Measurements from ENCODE around the gene SLC22A31. TPM values are rescaled to one million over a fixed set of nuclear protein-coding genes. Genes with fewer than 3 reads are reported as not detected.

SLC22A31 gene
- total and polyA plus RNA-seq, 2 experiments from 2014 or later = 2.1 to 13.8 TPM

GRCh38 chr16:89233678-89234490 lies 33.5 kb upstream of the SLC22A31 start:
- no peak overlapping the region for H3K4me2 ChIP-seq
- H3K4me1 Mint-ChIP-seq = no peaks in the 10 kb centered on the region
- no peaks in the 10 kb centered on the region for H3K27me3 ChIP-seq (ENCODE audit: insufficient read depth)
- no peak overlapping the region for H2AFZ ChIP-seq
- no peak overlapping the region for H3K27ac ChIP-seq (ENCODE audit: low read depth)
- 0 out of 2 replicates have a peak, but pooled peaks cover 2% of the 10 kb centered on the region for H4K20me1 ChIP-seq (replicated peaks; ENCODE audit: insufficient read depth)
- H3K4me3 ChIP-seq = no peak overlapping the region
- H3K79me2 ChIP-seq (replicated peaks; ENCODE audit: insufficient read depth) = no peaks in the 10 kb centered on the region
- no peak overlapping the region for H3K4me3 Mint-ChIP-seq
- no peaks in the 10 kb centered on the region for H3K4me1 ChIP-seq (ENCODE audit: insufficient read depth)
- H3F3A ChIP-seq (replicated peaks; ENCODE audit: low read depth) = 0 out of 2 replicates have a peak, but pooled peaks cover 4% of the 10 kb centered on the region
- no peak for DNase-seq (ENCODE audit: low spot score)
- no peak overlapping the region for H3K27ac Mint-ChIP-seq
- ATAC-seq = no peak
- peaks cover 10% of the 10 kb centered on the region for H3K27me3 Mint-ChIP-seq (ENCODE audit: insufficient read depth, low read depth, poor library complexity)
- peaks cover 68% of the 10 kb centered on the region for H3K36me3 Mint-ChIP-seq (ENCODE audit: low read depth)
- H3K9me2 ChIP-seq (ENCODE audit: insufficient read depth) = no peaks in the 10 kb centered on the region
- peaks cover 7% of the 10 kb centered on the region; the same call in 1 of the 2 replicates for H3K36me3 ChIP-seq (ENCODE audit: insufficient read depth)
- TF ChIP-seq POLR2AphosphoS5 (IDR thresholded peaks at IDR 0.05; ENCODE audit: low read depth) (no peak), JUNB (IDR thresholded peaks at IDR 0.05; ENCODE audit: unreplicated experiment) (no peak), ZNF114 (CRISPR knock-in tag; IDR thresholded peaks at IDR 0.05) (no peak), CREB1 (CRISPR knock-in tag; IDR thresholded peaks at IDR 0.05; ENCODE audit: low read depth) (no peak), ZNF331 (CRISPR knock-in tag; IDR thresholded peaks at IDR 0.05; ENCODE audit: low read depth) (no peak), EZH2phosphoT487 (IDR thresholded peaks at IDR 0.05; ENCODE audit: unreplicated experiment) (no peak), EZH2 (IDR thresholded peaks at IDR 0.05; ENCODE audit: low read depth, unreplicated experiment) (no peak), STAT1 (IDR thresholded peaks at IDR 0.05; ENCODE audit: unreplicated experiment) (no peak), NANOG (IDR thresholded peaks at IDR 0.05; ENCODE audit: borderline replicate concordance) (no peak)
- TF ChIP-seq, protein P1, sequence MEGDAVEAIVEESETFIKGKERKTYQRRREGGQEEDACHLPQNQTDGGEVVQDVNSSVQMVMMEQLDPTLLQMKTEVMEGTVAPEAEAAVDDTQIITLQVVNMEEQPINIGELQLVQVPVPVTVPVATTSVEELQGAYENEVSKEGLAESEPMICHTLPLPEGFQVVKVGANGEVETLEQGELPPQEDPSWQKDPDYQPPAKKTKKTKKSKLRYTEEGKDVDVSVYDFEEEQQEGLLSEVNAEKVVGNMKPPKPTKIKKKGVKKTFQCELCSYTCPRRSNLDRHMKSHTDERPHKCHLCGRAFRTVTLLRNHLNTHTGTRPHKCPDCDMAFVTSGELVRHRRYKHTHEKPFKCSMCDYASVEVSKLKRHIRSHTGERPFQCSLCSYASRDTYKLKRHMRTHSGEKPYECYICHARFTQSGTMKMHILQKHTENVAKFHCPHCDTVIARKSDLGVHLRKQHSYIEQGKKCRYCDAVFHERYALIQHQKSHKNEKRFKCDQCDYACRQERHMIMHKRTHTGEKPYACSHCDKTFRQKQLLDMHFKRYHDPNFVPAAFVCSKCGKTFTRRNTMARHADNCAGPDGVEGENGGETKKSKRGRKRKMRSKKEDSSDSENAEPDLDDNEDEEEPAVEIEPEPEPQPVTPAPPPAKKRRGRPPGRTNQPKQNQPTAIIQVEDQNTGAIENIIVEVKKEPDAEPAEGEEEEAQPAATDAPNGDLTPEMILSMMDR (conservative IDR thresholded peaks at IDR 0.05; ENCODE audit: low read depth in 2 of 2) = no peak
- TF ChIP-seq, protein P2, sequence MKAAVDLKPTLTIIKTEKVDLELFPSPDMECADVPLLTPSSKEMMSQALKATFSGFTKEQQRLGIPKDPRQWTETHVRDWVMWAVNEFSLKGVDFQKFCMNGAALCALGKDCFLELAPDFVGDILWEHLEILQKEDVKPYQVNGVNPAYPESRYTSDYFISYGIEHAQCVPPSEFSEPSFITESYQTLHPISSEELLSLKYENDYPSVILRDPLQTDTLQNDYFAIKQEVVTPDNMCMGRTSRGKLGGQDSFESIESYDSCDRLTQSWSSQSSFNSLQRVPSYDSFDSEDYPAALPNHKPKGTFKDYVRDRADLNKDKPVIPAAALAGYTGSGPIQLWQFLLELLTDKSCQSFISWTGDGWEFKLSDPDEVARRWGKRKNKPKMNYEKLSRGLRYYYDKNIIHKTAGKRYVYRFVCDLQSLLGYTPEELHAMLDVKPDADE (IDR thresholded peaks at IDR 0.05) = no peak
- TF ChIP-seq, protein P3, sequence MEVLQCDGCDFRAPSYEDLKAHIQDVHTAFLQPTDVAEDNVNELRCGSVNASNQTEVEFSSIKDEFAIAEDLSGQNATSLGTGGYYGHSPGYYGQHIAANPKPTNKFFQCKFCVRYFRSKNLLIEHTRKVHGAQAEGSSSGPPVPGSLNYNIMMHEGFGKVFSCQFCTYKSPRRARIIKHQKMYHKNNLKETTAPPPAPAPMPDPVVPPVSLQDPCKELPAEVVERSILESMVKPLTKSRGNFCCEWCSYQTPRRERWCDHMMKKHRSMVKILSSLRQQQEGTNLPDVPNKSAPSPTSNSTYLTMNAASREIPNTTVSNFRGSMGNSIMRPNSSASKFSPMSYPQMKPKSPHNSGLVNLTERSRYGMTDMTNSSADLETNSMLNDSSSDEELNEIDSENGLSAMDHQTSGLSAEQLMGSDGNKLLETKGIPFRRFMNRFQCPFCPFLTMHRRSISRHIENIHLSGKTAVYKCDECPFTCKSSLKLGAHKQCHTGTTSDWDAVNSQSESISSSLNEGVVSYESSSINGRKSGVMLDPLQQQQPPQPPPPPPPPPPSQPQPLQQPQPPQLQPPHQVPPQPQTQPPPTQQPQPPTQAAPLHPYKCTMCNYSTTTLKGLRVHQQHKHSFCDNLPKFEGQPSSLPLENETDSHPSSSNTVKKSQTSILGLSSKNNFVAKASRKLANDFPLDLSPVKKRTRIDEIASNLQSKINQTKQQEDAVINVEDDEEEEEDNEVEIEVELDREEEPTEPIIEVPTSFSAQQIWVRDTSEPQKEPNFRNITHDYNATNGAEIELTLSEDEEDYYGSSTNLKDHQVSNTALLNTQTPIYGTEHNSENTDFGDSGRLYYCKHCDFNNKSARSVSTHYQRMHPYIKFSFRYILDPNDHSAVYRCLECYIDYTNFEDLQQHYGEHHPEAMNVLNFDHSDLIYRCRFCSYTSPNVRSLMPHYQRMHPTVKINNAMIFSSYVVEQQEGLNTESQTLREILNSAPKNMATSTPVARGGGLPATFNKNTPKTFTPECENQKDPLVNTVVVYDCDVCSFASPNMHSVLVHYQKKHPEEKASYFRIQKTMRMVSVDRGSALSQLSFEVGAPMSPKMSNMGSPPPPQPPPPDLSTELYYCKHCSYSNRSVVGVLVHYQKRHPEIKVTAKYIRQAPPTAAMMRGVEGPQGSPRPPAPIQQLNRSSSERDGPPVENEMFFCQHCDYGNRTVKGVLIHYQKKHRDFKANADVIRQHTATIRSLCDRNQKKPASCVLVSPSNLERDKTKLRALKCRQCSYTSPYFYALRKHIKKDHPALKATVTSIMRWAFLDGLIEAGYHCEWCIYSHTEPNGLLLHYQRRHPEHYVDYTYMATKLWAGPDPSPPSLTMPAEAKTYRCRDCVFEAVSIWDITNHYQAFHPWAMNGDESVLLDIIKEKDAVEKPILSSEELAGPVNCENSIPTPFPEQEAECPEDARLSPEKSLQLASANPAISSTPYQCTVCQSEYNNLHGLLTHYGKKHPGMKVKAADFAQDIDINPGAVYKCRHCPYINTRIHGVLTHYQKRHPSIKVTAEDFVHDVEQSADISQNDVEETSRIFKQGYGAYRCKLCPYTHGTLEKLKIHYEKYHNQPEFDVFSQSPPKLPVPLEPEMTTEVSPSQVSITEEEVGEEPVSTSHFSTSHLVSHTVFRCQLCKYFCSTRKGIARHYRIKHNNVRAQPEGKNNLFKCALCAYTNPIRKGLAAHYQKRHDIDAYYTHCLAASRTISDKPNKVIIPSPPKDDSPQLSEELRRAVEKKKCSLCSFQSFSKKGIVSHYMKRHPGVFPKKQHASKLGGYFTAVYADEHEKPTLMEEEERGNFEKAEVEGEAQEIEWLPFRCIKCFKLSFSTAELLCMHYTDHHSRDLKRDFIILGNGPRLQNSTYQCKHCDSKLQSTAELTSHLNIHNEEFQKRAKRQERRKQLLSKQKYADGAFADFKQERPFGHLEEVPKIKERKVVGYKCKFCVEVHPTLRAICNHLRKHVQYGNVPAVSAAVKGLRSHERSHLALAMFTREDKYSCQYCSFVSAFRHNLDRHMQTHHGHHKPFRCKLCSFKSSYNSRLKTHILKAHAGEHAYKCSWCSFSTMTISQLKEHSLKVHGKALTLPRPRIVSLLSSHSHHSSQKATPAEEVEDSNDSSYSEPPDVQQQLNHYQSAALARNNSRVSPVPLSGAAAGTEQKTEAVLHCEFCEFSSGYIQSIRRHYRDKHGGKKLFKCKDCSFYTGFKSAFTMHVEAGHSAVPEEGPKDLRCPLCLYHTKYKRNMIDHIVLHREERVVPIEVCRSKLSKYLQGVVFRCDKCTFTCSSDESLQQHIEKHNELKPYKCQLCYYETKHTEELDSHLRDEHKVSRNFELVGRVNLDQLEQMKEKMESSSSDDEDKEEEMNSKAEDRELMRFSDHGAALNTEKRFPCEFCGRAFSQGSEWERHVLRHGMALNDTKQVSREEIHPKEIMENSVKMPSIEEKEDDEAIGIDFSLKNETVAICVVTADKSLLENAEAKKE (CRISPR knock-in tag; IDR thresholded peaks at IDR 0.05) = no peak
- TF ChIP-seq, protein P4, sequence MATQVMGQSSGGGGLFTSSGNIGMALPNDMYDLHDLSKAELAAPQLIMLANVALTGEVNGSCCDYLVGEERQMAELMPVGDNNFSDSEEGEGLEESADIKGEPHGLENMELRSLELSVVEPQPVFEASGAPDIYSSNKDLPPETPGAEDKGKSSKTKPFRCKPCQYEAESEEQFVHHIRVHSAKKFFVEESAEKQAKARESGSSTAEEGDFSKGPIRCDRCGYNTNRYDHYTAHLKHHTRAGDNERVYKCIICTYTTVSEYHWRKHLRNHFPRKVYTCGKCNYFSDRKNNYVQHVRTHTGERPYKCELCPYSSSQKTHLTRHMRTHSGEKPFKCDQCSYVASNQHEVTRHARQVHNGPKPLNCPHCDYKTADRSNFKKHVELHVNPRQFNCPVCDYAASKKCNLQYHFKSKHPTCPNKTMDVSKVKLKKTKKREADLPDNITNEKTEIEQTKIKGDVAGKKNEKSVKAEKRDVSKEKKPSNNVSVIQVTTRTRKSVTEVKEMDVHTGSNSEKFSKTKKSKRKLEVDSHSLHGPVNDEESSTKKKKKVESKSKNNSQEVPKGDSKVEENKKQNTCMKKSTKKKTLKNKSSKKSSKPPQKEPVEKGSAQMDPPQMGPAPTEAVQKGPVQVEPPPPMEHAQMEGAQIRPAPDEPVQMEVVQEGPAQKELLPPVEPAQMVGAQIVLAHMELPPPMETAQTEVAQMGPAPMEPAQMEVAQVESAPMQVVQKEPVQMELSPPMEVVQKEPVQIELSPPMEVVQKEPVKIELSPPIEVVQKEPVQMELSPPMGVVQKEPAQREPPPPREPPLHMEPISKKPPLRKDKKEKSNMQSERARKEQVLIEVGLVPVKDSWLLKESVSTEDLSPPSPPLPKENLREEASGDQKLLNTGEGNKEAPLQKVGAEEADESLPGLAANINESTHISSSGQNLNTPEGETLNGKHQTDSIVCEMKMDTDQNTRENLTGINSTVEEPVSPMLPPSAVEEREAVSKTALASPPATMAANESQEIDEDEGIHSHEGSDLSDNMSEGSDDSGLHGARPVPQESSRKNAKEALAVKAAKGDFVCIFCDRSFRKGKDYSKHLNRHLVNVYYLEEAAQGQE (IDR thresholded peaks at IDR 0.05; ENCODE audit: unreplicated experiment) = no peak
- H3K9me3 Mint-ChIP-seq = peaks cover 48% of the 10 kb centered on the region

Measured in GM23338 (cell line).